H1 (cell line): ENCODE data around the gene SPTSSA. TPM values are rescaled to one million over a fixed set of nuclear protein-coding genes. Genes with fewer than 3 reads are reported as not detected.

Source experiments
- CTCF ChIA-PET: fragments of 300-600 bp; sonication (Branson Sonifier 250); formaldehyde crosslinking; loops from one replicate; lab custom pipeline; 2021; ENCODE audit not compliant: partially characterized antibody; lab: Charles Lee
- POLR2A ChIA-PET: fragments of 300-600 bp; sonication (Branson Sonifier 250); formaldehyde crosslinking; loops from one replicate; lab custom pipeline; 2021; ENCODE audit warnings: inconsistent platforms; ENCODE audit not compliant: partially characterized antibody; lab: Charles Lee
- DNase-seq, 2 experiments: peaks; one replicate each; pipeline versions ENCODE4 v3.0.0 to v3.0.0-alpha.2; 2010 to 2022; ENCODE audit warnings: low spot score in 2 of 2, low read depth in 1 of 2, mixed read lengths in 1 of 2
- FAIRE-seq: peaks from 2 replicates; lab custom pipeline; 2011; peaks lifted over from hg19 to GRCh38; lab: Jason Lieb, UNC
- H2AFZ ChIP-seq: 2 replicates; pipeline ENCODE4 v1.8.1; 2012; ENCODE audit warnings: low read length, inconsistent platforms
- H2AK5ac ChIP-seq: 2 replicates; pipeline ENCODE4 v1.6.1; 2013; ENCODE audit warnings: low read depth, low read length
- H2BK120ac ChIP-seq: replicated peaks from 2 replicates; pipeline ENCODE3; 2013; ENCODE audit warnings: low read depth, low read length, inconsistent platforms
- H2BK12ac ChIP-seq: 2 replicates; pipeline ENCODE4 v1.6.1; 2013; ENCODE audit warnings: low read depth, low read length
- H2BK15ac ChIP-seq: 2 replicates; pipeline ENCODE4 v1.6.1; 2013; ENCODE audit warnings: low read length
- H2BK20ac ChIP-seq: 2 replicates; pipeline ENCODE4 v1.6.1; 2013; ENCODE audit warnings: low read length
- H2BK5ac ChIP-seq: 2 replicates; pipeline ENCODE4 v1.6.1; 2013; ENCODE audit warnings: low read depth, low read length
- H3K14ac ChIP-seq: 2 replicates; pipeline ENCODE4 v1.6.1; 2013; ENCODE audit warnings: inconsistent platforms; ENCODE audit not compliant: insufficient read length
- H3K18ac ChIP-seq: 2 replicates; pipeline ENCODE4 v1.6.1; 2013; ENCODE audit warnings: low read length; ENCODE audit errors: extremely low read depth
- H3K23ac ChIP-seq: 2 replicates; pipeline ENCODE4 v1.6.1; 2013; ENCODE audit warnings: inconsistent platforms; ENCODE audit not compliant: insufficient read length
- H3K23me2 ChIP-seq: 2 replicates; pipeline ENCODE4 v1.6.1; 2013; ENCODE audit warnings: low read depth, low read length
- H3K27ac ChIP-seq: 2 replicates; pipeline ENCODE4 v1.6.1; 2011; ENCODE audit warnings: low read depth, low read length, inconsistent platforms
- H3K27me3 ChIP-seq, 4 experiments: replicated peaks in 1 of 4; 1 replicate in 1 of 4; 2 replicates in 3 of 4; pipeline versions ENCODE4 v1.6.1 to v1.8.1; 2011 to 2013; ENCODE audit warnings: low read length in 3 of 4, mild to moderate bottlenecking in 3 of 4, inconsistent platforms in 2 of 4, mixed read lengths in 2 of 4, moderate library complexity in 1 of 4; ENCODE audit not compliant: control insufficient read depth in 3 of 4, insufficient read depth in 3 of 4; ENCODE audit errors: extremely low read depth in 1 of 4
- H3K36me3 ChIP-seq, 4 experiments: 2 replicates each; pipeline versions ENCODE4 v1.6.1 to v1.8.1; 2011 to 2013; ENCODE audit warnings: mild to moderate bottlenecking in 4 of 4, low read length in 3 of 4, moderate library complexity in 2 of 4, control low read depth in 1 of 4, inconsistent platforms in 1 of 4; ENCODE audit not compliant: insufficient read depth in 4 of 4, control insufficient read depth in 2 of 4
- H3K4ac ChIP-seq: replicated peaks from 2 replicates; pipeline ENCODE3; 2013; ENCODE audit warnings: low read length, low read depth, mixed read lengths, inconsistent platforms; ENCODE audit not compliant: insufficient read length
- H3K4me1 ChIP-seq, 4 experiments: replicated peaks in 1 of 4; 1 replicate in 1 of 4; 2 replicates in 3 of 4; pipeline versions ENCODE4 v1.6.1 to v1.8.1; 2011 to 2013; ENCODE audit warnings: low read length in 3 of 4, inconsistent platforms in 2 of 4, mixed read lengths in 1 of 4; ENCODE audit not compliant: insufficient read depth in 4 of 4, control insufficient read depth in 3 of 4
- H3K4me2 ChIP-seq, 2 experiments: 2 replicates each; pipeline versions ENCODE4 v1.6.1 to v1.8.1; 2011 to 2013; ENCODE audit warnings: low read depth in 2 of 2, low read length in 2 of 2, control low read depth in 1 of 2, inconsistent platforms in 1 of 2, mild to moderate bottlenecking in 1 of 2; ENCODE audit not compliant: insufficient read depth in 1 of 2
- H3K4me3 ChIP-seq, 4 experiments: fragments of 200-600, 300-600 bp in 1 of 4; sonication (generic), shearing (Covaris generic), sonication (Bioruptor Twin) in 1 of 4; 2 replicates each; pipeline versions ENCODE4 v1.5.1 to v1.8.1; 2011 to 2016; ENCODE audit warnings: low read length in 4 of 4, low read depth in 3 of 4, control low read depth in 2 of 4, inconsistent platforms in 2 of 4, mild to moderate bottlenecking in 2 of 4, mixed read lengths in 1 of 4, moderate library complexity in 1 of 4; ENCODE audit not compliant: insufficient read depth in 2 of 4; ENCODE audit errors: extremely low read depth in 1 of 4
- H3K56ac ChIP-seq: replicated peaks from 2 replicates; pipeline ENCODE3; 2013; ENCODE audit warnings: low read depth, mild to moderate bottlenecking, mixed read lengths, low read length, inconsistent platforms; ENCODE audit not compliant: insufficient read length
- H3K79me1 ChIP-seq: 2 replicates; pipeline ENCODE4 v1.6.1; 2013; ENCODE audit warnings: low read depth, low read length, control low read depth
- H3K79me2 ChIP-seq, 2 experiments: 2 replicates each; pipeline versions ENCODE4 v1.6.1 to v1.8.1; 2012 to 2013; ENCODE audit warnings: low read length in 2 of 2, mild to moderate bottlenecking in 2 of 2, inconsistent platforms in 1 of 2; ENCODE audit not compliant: insufficient read depth in 2 of 2, control insufficient read depth in 1 of 2
- H3K9ac ChIP-seq, 4 experiments: replicated peaks in 1 of 4; 1 replicate in 1 of 4; 2 replicates in 3 of 4; pipeline versions ENCODE4 v1.6.1 to v1.8.1; 2011 to 2013; ENCODE audit warnings: low read depth in 3 of 4, low read length in 3 of 4, control low read depth in 2 of 4, mild to moderate bottlenecking in 2 of 4, moderate library complexity in 2 of 4, inconsistent platforms in 1 of 4; ENCODE audit errors: extremely low read depth in 1 of 4
- H3K9me3 ChIP-seq, 2 experiments: 2 replicates each; pipeline versions ENCODE4 v1.6.1 to v1.8.1; 2012 to 2013; ENCODE audit warnings: mild to moderate bottlenecking in 2 of 2, moderate library complexity in 2 of 2, control low read depth in 1 of 2, inconsistent platforms in 1 of 2, low read depth in 1 of 2, low read length in 1 of 2, mixed read lengths in 1 of 2; ENCODE audit not compliant: insufficient read depth in 2 of 2
- H4K20me1 ChIP-seq, 2 experiments: replicated peaks in 1 of 2; 2 replicates each; pipeline versions ENCODE3 to v1.8.1; 2011 to 2013; ENCODE audit warnings: inconsistent platforms in 2 of 2, low read length in 2 of 2, mild to moderate bottlenecking in 1 of 2; ENCODE audit not compliant: insufficient read depth in 2 of 2, control insufficient read depth in 1 of 2
- H4K5ac ChIP-seq: 2 replicates; pipeline ENCODE4 v1.6.1; 2013; ENCODE audit warnings: low read length, low read depth, mixed read lengths, inconsistent platforms; ENCODE audit not compliant: insufficient read length
- H4K8ac ChIP-seq: 2 replicates; pipeline ENCODE4 v1.8.0; 2013; ENCODE audit warnings: mild to moderate bottlenecking, moderate library complexity, low read length, inconsistent platforms; ENCODE audit not compliant: insufficient read depth; ENCODE audit errors: extremely low read depth
- H4K91ac ChIP-seq: replicated peaks from 2 replicates; pipeline ENCODE3; 2013; ENCODE audit warnings: low read length, mixed read lengths, inconsistent platforms; ENCODE audit not compliant: insufficient read length
- CEBPB ChIP-seq: IDR thresholded peaks from 2 replicates; pipeline ENCODE4 v1.6.1; 2012; ENCODE audit warnings: low read depth, low read length
- CREB1 ChIP-seq: IDR thresholded peaks from 2 replicates; pipeline ENCODE4 v1.6.1; 2012; ENCODE audit warnings: inconsistent platforms
- CTBP2 ChIP-seq: IDR thresholded peaks from 2 replicates; pipeline ENCODE4 v1.7.0; 2011; ENCODE audit warnings: borderline replicate concordance, mild to moderate bottlenecking, moderate library complexity, mixed read lengths, low read length; ENCODE audit not compliant: insufficient read depth, insufficient read length
- FOSL1 ChIP-seq: IDR thresholded peaks from 2 replicates; pipeline ENCODE4 v1.6.1; 2011; ENCODE audit warnings: mild to moderate bottlenecking, low read depth, low read length, moderate library complexity; ENCODE audit not compliant: insufficient read depth
- GABPA ChIP-seq: IDR thresholded peaks from 2 replicates; pipeline ENCODE4 v1.6.1; 2011; ENCODE audit warnings: mild to moderate bottlenecking, low read length, moderate library complexity, borderline replicate concordance; ENCODE audit not compliant: insufficient read depth
- HDAC2 ChIP-seq, 2 experiments: fragments of 300-600 bp in 1 of 2; sonication (generic) in 1 of 2; IDR thresholded peaks; 2 replicates each; pipeline ENCODE4 v1.6.1; 2011 to 2012; ENCODE audit warnings: low read depth in 2 of 2, low read length in 2 of 2, mild to moderate bottlenecking in 2 of 2, moderate library complexity in 2 of 2, borderline replicate concordance in 1 of 2, inconsistent platforms in 1 of 2
- JUN ChIP-seq: IDR thresholded peaks from 2 replicates; pipeline ENCODE4 v1.6.1; 2011; ENCODE audit warnings: low read depth, mild to moderate bottlenecking, improper control_type of control experiment, low read length
- KDM1A ChIP-seq: fragments of 200-600, 300-600 bp; sonication (generic); IDR thresholded peaks from 2 replicates; pipeline ENCODE4 v1.7.1; 2016; ENCODE audit warnings: mild to moderate bottlenecking, low read length, borderline replicate concordance
- RBBP5 ChIP-seq: IDR thresholded peaks from 2 replicates; pipeline ENCODE4 v1.7.1; 2012; ENCODE audit warnings: low read depth, mild to moderate bottlenecking, inconsistent platforms, low read length, moderate library complexity, borderline replicate concordance
- RFX5 ChIP-seq: IDR thresholded peaks from 2 replicates; pipeline ENCODE4 v1.6.1; 2011; ENCODE audit warnings: low read depth, low read length, improper control_type of control experiment, borderline replicate concordance
- SAP30 ChIP-seq: fragments of 300-600 bp; sonication (generic); IDR thresholded peaks from 2 replicates; pipeline ENCODE4 v1.7.1; 2012; ENCODE audit warnings: low read length, moderate library complexity, mild to moderate bottlenecking, inconsistent platforms; ENCODE audit not compliant: insufficient read depth, insufficient replicate concordance
- SIN3A ChIP-seq, 2 experiments: IDR thresholded peaks in 1 of 2; conservative IDR thresholded peaks in 1 of 2; 2 replicates each; pipeline ENCODE4 v1.6.1; 2011 to 2012; ENCODE audit warnings: low read length in 2 of 2, improper control_type of control experiment in 1 of 2, low read depth in 1 of 2, mild to moderate bottlenecking in 1 of 2
- SUZ12 ChIP-seq: fragments of 200-600 bp; sonication (generic); IDR thresholded peaks from 2 replicates; pipeline ENCODE4 v1.6.1; 2012; ENCODE audit warnings: mild to moderate bottlenecking, inconsistent platforms, low read length, moderate library complexity, mixed read lengths
- TBP ChIP-seq: IDR thresholded peaks from 2 replicates; pipeline ENCODE4 v1.6.1; 2011; ENCODE audit warnings: low read depth, low read length, improper control_type of control experiment
- YY1 ChIP-seq: IDR thresholded peaks from 2 replicates; pipeline ENCODE4 v1.6.1; 2011; ENCODE audit warnings: low read depth, mild to moderate bottlenecking, low read length
- WGBS, 2 experiments: shearing (Covaris generic) in 1 of 2; methylation state at CpG; one replicate each; pipeline versions ENCODE4 v1.1.6 to v1.1.7; 2013 to 2015; ENCODE audit warnings: low lambda C conversion rate in 2 of 2, mixed read lengths in 2 of 2, inconsistent platforms in 1 of 2, low coverage in 1 of 2, missing lambda C conversion rate in 1 of 2; ENCODE audit not compliant: insufficient replicate concordance in 2 of 2, insufficient coverage in 1 of 2, insufficient read length in 1 of 2; ENCODE audit errors: extremely low coverage in 1 of 2, missing lambda C conversion rate in 1 of 2; 5-methylcytosine and 5-hydroxymethylcytosine counted together
- polyA plus RNA-seq, 7 experiments: library from polyadenylated mRNA; depleted of rRNA in 3 of 7; stranded (reverse) in 5 of 7; unstranded in 2 of 7; fragments of >200 nt in 5 of 7; fragments of 200-250 nt in 2 of 7; gene quantifications; 1 replicate in 5 of 7; 2 replicates in 1 of 7; 4 replicates in 1 of 7; pipeline versions ENCODE4 v1.2.1 to v1.2.3, GENCODE V29; 2011 to 2013; ENCODE audit warnings: missing spikeins in 2 of 7, mixed read lengths in 2 of 7
- total RNA-seq: library from RNA; stranded (reverse); fragmentation: NEBNext Ultra II Directional; extraction: Animal tissue kit (Norgen Biotek cat#: 25700); gene quantifications from 2 replicates; pipeline ENCODE4 v1.2.1, GENCODE V29; 2021

The SPTSSA gene
- total and polyA plus RNA-seq, 2 of the 8 experiments (the other 6 are each of a cell fraction or from before 2014, with no cell fraction given), result 24.9 to 28.5 TPM

GRCh38 chr14:34398024-34398423 is 64.0 kb downstream of the SPTSSA start:
- no peak for DNase-seq
- Histone ChIP-seq H3K18ac (no peak overlapping the region), H3K4me2 (no peak overlapping the region), H3K4me1 (no peaks in the 10 kb centered on the region), H4K5ac (no peak overlapping the region), H3K27me3 (no peaks in the 10 kb centered on the region), H3K23me2 (no peaks in the 10 kb centered on the region), H2BK120ac (no peak overlapping the region), H3K4me3 (no peak overlapping the region), H2BK12ac (no peak overlapping the region), H3K9ac (no peak overlapping the region), H3K14ac (no peak overlapping the region), H2BK20ac (no peak overlapping the region), H3K27ac (no peak overlapping the region), H3K9me3 (no peaks in the 10 kb centered on the region), H3K79me2 (no peaks in the 10 kb centered on the region), H3K56ac (no peak overlapping the region), H2AFZ (no peak overlapping the region), H2BK15ac (no peak overlapping the region), H2BK5ac (no peak overlapping the region), H3K4ac (no peak overlapping the region), H2AK5ac (no peak overlapping the region), H4K20me1 (no peaks in the 10 kb centered on the region), H3K79me1 (no peaks in the 10 kb centered on the region), H4K8ac (no peak overlapping the region), H4K91ac (no peak overlapping the region), H3K23ac (no peak overlapping the region), H3K36me3 (no peaks in the 10 kb centered on the region)
- FAIRE-seq, result no peak
- POLR2A ChIA-PET, result no interaction called here
- WGBS, 2 experiments, result 75% methylated on average over 3 of the region's 3 CpGs; no CpG with 5 or more reads in 1 of the 2 experiments
- CTCF ChIA-PET, result no interaction called here
- no peak for TF ChIP-seq SIN3A (conservative IDR thresholded peaks at IDR 0.05 in 1 of 2, IDR thresholded peaks at IDR 0.05 in 1 of 2; ENCODE audit: low read depth in 1 of 2, low read length in 2 of 2)
- no peak for TF ChIP-seq SUZ12
- no peak for TF ChIP-seq KDM1A
- no peak for TF ChIP-seq HDAC2 (IDR thresholded peaks at IDR 0.05; ENCODE audit: borderline replicate concordance in 1 of 2, low read depth in 2 of 2, low read length in 2 of 2)
- no peak for TF ChIP-seq YY1
- no peak for TF ChIP-seq JUN
- no peak for TF ChIP-seq RFX5
- no peak for TF ChIP-seq CEBPB
- TF ChIP-seq RBBP5, result no peak
- TF ChIP-seq CTBP2, result no peak
- TF ChIP-seq GABPA, result no peak
- no peak for TF ChIP-seq SAP30
- TF ChIP-seq CREB1, result no peak
- TF ChIP-seq TBP, result no peak
- TF ChIP-seq FOSL1, result no peak
